SK-N-SH treated with all-trans-retinoic acid at 6 μM for 48 hours (cell line): Measurements from ENCODE around the gene TSC22D1.

ENCODE experiments used
- ARNTL ChIP-seq: fragments of 450-650 bp; formaldehyde crosslinking; IDR thresholded peaks from 2 replicates; pipeline ENCODE4 v1.5.0; 2020; ENCODE audit warnings: low read depth, mild to moderate bottlenecking, moderate library complexity, borderline replicate concordance
- CREB5 ChIP-seq: fragments of 250-450 bp; sonication (Bioruptor Pico); IDR thresholded peaks from 2 replicates; pipeline ENCODE4 v1.5.1; 2020; ENCODE audit warnings: low read depth, mild to moderate bottlenecking, moderate library complexity
- CSDC2 ChIP-seq: fragments of 250-450 bp; sonication (Bioruptor Pico); IDR thresholded peaks from 2 replicates; pipeline ENCODE4 v1.5.0; 2020; ENCODE audit warnings: mild to moderate bottlenecking, moderate library complexity
- GLIS3 ChIP-seq: fragments of 250-450 bp; sonication (Bioruptor Pico); IDR thresholded peaks from 2 replicates; pipeline ENCODE4 v1.5.0; 2020; ENCODE audit warnings: mild to moderate bottlenecking, moderate library complexity
- ISL1 ChIP-seq: fragments of 250-450 bp; sonication (Bioruptor Pico); IDR thresholded peaks from 2 replicates; pipeline ENCODE4 v2.1.2; 2022; ENCODE audit warnings: mild to moderate bottlenecking, moderate library complexity
- OSR1 ChIP-seq: fragments of 250-450 bp; sonication (Bioruptor Pico); IDR thresholded peaks from 2 replicates; pipeline ENCODE4 v1.8.0; 2022; ENCODE audit warnings: moderate library complexity, mild to moderate bottlenecking, inconsistent platforms
- PATZ1 ChIP-seq: fragments of 250-450 bp; sonication (Bioruptor Pico); IDR thresholded peaks from 2 replicates; pipeline ENCODE4 v1.8.0; 2020; ENCODE audit warnings: mild to moderate bottlenecking, moderate library complexity, borderline replicate concordance
- RARB ChIP-seq: fragments of 250-450 bp; sonication (Bioruptor Pico); IDR thresholded peaks from 2 replicates; pipeline ENCODE4 v1.8.0; 2021; ENCODE audit warnings: mild to moderate bottlenecking, moderate library complexity
- TCF4 ChIP-seq: fragments of 250-450 bp; sonication (Bioruptor Pico); IDR thresholded peaks from 2 replicates; pipeline ENCODE4 v1.8.0; 2021; ENCODE audit warnings: mild to moderate bottlenecking, moderate library complexity, borderline replicate concordance
- ZC3H10 ChIP-seq: fragments of 250-450 bp; sonication (Bioruptor Pico); IDR thresholded peaks from 2 replicates; pipeline ENCODE4 v1.5.1; 2021; ENCODE audit warnings: mild to moderate bottlenecking, moderate library complexity
- ZFP30 ChIP-seq: fragments of 450-650 bp; formaldehyde crosslinking; IDR thresholded peaks from 2 replicates; pipeline ENCODE4 v1.5.0; 2022; ENCODE audit warnings: mild to moderate bottlenecking, moderate library complexity
- ZNF70 ChIP-seq: fragments of 450-650 bp; formaldehyde crosslinking; IDR thresholded peaks from 2 replicates; pipeline ENCODE4 v1.5.0; 2020; ENCODE audit warnings: mild to moderate bottlenecking, moderate library complexity
- TF ChIP-seq, protein P1 (sequence below): fragments of 250-450 bp; sonication (Bioruptor Pico); IDR thresholded peaks from 2 replicates; pipeline ENCODE4 v1.5.1; 2021; ENCODE audit warnings: mild to moderate bottlenecking, moderate library complexity

- TF ChIP-seq CREB5 (no peak), ARNTL (CRISPR knock-in tag) (no peak), ZFP30 (no peak), GLIS3 (no peak), OSR1 (CRISPR knock-in tag) (no peak), RARB (CRISPR knock-in tag) (no peak), ZC3H10 (CRISPR knock-in tag) (no peak), ISL1 (CRISPR knock-in tag) (no peak), CSDC2 (CRISPR knock-in tag) (no peak), PATZ1 (CRISPR knock-in tag) (no peak), ZNF70 (CRISPR knock-in tag) (no peak), TCF4 (CRISPR knock-in tag) (no peak)
- TF ChIP-seq, protein P1, sequence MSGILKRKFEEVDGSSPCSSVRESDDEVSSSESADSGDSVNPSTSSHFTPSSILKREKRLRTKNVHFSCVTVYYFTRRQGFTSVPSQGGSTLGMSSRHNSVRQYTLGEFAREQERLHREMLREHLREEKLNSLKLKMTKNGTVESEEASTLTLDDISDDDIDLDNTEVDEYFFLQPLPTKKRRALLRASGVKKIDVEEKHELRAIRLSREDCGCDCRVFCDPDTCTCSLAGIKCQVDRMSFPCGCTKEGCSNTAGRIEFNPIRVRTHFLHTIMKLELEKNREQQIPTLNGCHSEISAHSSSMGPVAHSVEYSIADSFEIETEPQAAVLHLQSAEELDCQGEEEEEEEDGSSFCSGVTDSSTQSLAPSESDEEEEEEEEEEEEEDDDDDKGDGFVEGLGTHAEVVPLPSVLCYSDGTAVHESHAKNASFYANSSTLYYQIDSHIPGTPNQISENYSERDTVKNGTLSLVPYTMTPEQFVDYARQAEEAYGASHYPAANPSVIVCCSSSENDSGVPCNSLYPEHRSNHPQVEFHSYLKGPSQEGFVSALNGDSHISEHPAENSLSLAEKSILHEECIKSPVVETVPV: no peak
Observed at GRCh38 chr13:44591316-44591715, 15.2 kb upstream of the TSC22D1 start.
